HuH-7.5 (cell line): ENCODE data around the gene DCPS.

Source experiments
- DNase-seq: peaks from one replicate; pipeline ENCODE4 v3.0.0; 2011; ENCODE audit warnings: low spot score

Gene DCPS

GRCh38 chr11:126328444-126328843 lies 24.6 kb downstream of the DCPS start:
- DNase-seq, result no peak

- DNase-seq, result no peak
Observed at GRCh38 chr11:126328938-126329643, 25.2 kb downstream of the DCPS start.

- DNase-seq, result no peak
Observed at GRCh38 chr11:126329644-126330211, 25.9 kb downstream of the DCPS start.

- no peak for DNase-seq
Observed at GRCh38 chr11:126331286-126331685, 27.4 kb downstream of the DCPS start.

- no peak for DNase-seq
Observed at GRCh38 chr11:126332221-126332711, 28.4 kb downstream of the DCPS start.

GRCh38 chr11:126333142-126333541 lies 29.3 kb downstream of the DCPS start:
- DNase-seq, result no peak

GRCh38 chr11:126334659-126335462 lies 31.0 kb downstream of the DCPS start:
- DNase-seq, result no peak

GRCh38 chr11:126335463-126335760 lies 31.6 kb downstream of the DCPS start:
- DNase-seq, result no peak

- DNase-seq, result no peak
Observed at GRCh38 chr11:126336138-126336541, 32.3 kb downstream of the DCPS start.

GRCh38 chr11:126336671-126337101 lies 32.8 kb downstream of the DCPS start:
- no peak for DNase-seq

GRCh38 chr11:126337126-126337473 lies 33.2 kb downstream of the DCPS start:
- DNase-seq, result no peak

GRCh38 chr11:126337474-126338241 lies 33.8 kb downstream of the DCPS start:
- peak; percentile 43 for DNase-seq

GRCh38 chr11:126338346-126339055 lies 34.6 kb downstream of the DCPS start:
- no peak for DNase-seq

- no peak for DNase-seq
Observed at GRCh38 chr11:126339073-126339862, 35.4 kb downstream of the DCPS start.

GRCh38 chr11:126339863-126340434 lies 36.1 kb downstream of the DCPS start:
- no peak for DNase-seq

GRCh38 chr11:126340960-126341606 lies 37.2 kb downstream of the DCPS start:
- DNase-seq, result no peak

GRCh38 chr11:126341760-126342161 lies 37.9 kb downstream of the DCPS start:
- DNase-seq, result no peak

GRCh38 chr11:126343051-126343450 lies 39.2 kb downstream of the DCPS start:
- DNase-seq, result no peak

- no peak for DNase-seq
Observed at GRCh38 chr11:126344141-126345080, 40.6 kb downstream of the DCPS start.
